C1 segment of cervical spinal cord (tissue), 14 donors: ENCODE results near the gene ABHD17A.

ENCODE experiments used
- DNase-seq, 14 donors: peaks; one replicate each; lab custom pipeline; 2025; lab: John Stamatoyannopoulos, UW

ABHD17A gene

DNA sequence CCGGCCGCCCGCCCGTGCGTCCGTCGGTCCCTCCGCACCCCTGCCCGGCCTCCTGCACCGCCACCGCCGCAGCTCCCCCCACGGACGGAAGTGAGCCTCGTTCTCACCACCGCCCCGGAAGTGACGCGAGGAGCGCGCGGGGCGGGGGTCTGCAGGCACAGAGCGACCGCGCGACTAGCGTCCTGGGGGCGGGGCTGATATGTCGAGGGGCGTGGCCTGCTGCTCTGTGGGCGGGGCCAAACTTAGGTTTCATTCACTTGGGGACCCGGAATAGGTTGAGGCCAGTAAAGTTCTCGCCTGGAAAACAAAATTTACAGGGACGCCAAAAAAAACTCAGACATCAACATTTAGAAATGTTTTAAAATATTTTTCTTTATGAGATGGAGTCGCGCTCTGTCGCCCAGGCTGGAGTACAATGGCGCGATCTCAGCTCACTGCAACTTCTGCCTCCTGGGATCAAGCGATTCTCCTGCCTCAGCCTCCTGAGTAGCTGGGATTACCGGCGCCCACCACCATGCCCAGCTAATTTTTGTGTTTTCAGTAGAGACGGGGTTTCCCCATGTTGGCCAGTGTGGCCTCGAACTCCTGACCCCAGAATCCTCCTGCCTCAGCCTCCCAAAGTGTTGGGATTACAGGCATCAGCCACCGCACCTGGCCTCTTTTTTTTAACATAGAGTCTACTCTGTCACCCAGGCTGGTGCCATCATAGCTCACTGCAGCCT lies at the start of gene ABHD17A:
TSS of gene ABHD17A (minus strand) at position 99 of the 722 bp plus-strand sequence. CDS start 3,930 bp downstream, outside the sequence.
- DNase-seq: peak; percentile 39 to 95 (median 84)

DNA sequence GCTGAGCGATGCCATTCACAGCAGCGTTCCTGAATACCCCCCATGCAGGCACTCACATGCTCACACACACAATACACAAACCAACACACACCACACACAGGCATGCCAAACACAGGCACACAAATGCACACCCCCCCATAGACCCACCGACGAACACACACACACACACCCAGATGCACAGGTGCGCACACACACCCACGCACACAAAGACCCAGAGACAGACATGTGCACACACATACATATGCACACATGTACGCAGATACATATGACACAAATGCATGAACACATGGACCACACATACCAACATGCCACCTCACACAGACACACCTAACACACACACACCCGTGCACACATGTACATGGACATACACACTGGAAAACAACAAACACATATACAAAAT lies 48.6 kb upstream of the ABHD17A start:
- DNase-seq: no peak

DNA sequence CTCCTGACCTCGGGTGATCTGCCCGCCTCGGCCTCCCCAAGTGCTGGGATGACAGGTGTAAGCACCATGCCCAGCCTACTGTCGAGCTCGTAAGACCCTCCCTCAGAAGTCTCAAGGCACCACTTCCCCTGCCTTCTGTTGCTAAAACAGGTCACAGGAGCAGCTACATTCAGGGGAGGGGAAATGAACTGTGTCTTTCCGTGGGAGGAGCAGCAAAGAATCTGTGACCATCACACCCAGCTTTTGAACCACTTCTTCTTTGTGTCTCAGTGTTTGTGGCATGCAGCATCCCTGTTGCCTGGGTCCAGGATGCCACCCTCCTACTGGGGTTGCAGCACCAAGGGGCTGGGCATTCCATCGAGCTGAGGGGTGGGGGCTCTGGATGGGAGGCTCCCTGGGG lies 47.9 kb upstream of the ABHD17A start:
- DNase-seq: no peak

DNA sequence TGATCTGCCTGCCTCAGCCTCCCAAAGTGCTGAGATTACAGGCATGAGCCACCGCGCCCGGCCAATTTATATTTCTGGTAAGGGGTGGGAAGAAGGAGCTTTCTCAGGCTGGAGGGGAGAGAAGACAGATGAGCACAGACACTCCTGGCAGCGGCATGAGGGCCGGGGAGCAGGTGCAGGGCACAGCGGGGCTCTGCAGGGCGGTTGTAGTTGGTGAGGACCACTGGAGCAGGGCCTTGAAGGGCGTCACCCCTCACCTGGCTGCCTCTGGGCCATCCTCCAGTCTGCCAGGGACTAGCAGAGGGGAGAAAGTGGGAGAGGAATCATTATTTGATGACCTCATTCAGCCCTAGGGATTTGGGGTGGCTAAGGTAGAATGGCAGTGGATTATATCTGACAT lies 47.1 kb upstream of the ABHD17A start:
- no peak for DNase-seq

DNA sequence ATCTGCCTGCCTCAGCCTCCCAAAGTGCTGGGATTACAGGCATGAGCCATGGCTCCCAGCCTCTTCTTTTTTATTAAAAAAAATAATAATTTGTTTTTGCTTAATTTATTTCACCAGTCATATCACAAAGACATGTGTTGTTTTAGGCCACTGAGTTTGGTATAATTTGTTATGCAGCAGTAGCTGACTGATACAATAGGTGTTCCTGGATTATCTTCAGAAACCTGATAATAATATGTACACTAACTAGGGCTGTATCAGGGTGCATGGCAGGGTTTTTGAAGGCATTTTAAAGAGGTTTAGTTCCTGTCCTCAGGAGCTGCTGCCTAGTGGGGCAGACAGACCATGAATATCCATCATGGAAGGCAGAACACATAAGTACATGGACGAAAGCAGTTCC lies 46.1 kb upstream of the ABHD17A start:
- no peak for DNase-seq

DNA sequence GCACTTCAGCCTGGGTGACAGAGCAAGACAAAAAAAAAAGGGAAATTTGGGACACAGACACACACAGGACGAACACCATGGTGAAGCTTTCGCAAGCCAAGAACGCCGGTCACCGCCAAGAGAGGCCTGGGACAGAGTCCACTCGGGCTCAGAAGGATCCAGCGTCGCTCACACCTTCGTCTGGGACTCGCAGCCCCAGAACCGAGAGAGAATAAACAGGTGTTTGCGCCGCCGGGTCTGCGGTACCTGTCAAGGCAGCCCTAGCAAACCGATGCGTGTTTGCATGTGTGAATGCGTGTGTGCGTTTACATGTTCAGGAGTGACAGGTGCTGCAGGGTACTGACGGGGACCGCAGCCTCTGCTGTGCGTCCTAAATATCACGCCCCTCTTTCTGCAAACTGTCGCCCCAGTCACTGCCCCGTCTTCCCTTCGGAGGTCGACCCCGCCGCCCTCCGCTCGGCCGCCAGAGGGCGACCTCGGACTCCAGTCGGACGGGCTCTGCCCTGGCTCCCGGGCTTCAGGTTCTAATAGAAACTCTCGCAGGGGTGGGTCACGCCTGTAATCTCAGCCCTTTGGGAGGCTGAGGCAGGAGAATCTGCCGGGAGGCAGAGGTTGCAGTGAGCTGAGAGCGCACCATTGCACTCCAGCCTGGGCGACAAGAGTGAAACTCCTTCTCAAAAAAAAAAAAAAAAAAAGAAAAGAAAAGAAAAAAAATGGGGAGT lies 43.9 kb upstream of the ABHD17A start:
- peak in 11 of 14 donors; percentile 12 to 79 (median 39) for DNase-seq

DNA sequence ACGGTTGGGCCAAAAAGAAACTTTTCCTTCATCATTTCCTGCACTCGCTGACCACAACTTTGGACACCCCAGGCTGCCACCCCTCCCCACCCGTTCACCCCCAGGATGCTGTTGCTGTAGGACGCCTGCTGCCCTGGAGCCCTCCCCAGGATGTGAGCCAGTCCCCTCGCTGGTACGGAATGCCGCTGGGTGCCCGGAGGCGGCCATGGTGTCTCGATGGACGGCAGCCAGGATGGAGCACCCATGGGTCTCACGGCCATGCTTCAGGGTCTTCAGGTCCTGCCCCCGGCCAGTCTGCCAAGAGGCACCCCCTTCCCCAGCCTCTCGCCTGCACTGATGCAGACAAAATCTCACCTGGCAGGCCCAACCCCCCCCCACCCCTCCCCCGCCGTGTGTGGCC lies 40.2 kb upstream of the ABHD17A start:
- no peak for DNase-seq

DNA sequence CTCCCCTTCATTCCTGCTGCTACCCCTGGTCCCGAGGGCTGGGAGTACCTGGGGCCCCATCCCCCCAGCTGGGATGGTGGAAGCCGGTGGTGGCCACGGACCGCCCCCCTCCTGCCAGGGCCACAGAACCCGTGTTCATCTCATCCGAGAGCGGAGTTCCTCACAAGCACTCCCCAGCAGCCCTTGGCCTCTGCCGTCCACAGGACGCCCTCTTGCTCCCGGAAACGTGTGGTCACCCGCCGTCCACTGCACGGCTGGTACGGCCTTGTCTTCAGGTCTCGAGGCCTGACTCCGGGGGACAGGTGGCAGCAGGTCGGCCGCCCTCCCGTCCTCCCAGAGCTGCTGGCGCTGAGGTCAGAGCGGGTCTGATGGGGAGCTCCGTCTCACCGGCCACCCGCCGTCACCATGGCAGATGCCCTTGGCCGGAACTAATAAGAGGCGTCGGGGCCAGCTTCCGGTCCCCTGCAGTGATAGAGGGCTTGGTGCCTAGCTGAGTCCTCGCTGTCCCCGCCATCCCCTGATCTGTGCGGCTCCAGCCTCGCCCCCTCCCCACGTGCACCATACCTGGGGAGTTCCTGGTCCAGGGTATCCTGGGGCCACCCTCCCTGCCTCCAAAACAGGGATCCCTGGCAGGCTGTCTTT lies 39.1 kb upstream of the ABHD17A start:
- no peak for DNase-seq

DNA sequence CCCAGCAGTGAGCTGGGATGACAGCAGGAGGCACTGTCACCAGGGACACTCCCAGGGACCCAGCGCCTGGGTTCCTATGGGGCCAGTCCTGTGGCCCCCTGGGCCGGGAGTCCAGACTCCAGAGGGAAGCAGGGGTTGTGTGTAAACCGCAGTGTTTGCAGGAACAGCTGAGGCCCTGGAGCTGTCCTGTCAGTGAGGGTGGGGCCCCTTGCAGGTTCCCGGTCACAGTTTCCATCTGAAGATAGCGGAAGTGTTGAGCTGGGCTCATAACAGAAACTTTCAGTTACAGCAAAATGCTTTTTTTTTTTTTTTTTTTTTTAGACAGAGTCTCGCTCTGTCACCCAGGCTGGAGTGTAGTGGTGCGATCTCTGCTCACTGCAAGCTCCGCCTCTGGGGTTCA lies 38.0 kb upstream of the ABHD17A start:
- no peak for DNase-seq

DNA sequence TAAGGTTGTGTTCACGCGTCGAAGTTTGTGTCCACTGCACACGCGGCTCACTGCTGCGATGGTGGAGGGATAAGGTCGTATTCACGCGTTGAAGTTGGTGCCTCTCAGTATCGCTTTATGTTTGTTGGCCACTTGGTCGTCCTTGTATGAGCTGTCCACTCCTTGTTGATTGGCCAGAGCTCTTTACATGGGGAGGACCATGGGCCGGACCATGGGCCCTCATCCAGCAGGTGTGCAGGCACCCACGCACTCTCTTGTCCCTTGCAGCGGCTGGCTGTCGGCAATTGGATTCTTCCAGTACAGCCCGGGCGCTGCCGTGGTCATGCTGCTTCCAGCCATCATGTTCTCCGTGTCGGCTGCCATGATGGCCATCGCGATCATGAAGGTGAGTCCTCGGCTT lies 37.5 kb upstream of the ABHD17A start:
- no peak for DNase-seq

DNA sequence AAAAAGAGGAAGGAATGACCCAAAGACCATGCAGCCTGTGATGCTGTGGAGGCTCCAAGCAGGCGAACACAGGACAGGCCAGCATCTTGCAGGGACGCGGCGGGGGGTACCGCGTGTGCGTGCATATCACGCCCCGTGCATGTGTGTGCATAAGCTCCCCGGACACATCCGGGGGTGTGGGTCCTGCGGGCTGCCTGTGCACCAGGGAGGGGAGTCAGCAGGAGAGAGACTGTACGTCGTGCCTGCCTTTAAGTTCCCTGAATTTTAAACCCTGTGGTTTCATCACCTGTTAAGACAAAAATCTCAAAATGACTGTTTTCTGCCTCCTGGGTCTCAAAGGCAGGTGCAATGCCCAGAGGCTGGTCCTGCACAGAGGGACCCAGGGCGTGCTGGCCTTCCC lies 36.5 kb upstream of the ABHD17A start:
- no peak for DNase-seq

DNA sequence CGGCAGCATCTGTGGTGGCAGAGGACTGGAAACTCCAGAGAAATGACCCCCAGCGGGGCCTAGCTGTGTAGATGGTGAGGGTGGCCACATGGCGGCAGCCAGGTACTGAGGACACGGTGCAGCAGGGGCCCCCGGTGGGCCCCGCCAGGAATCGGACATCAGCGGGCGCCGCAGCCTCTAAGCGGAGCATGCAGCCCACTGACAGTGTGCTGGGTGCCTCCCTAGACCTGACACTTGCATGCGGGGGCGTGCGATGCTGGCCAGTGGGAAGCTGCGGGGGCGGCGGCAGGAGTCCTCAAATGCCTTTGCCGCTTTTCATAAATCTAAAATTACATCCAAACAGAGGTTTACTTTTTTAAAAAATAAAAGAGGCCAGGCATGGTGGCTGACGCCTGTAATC lies 36.0 kb upstream of the ABHD17A start:
- DNase-seq: no peak

DNA sequence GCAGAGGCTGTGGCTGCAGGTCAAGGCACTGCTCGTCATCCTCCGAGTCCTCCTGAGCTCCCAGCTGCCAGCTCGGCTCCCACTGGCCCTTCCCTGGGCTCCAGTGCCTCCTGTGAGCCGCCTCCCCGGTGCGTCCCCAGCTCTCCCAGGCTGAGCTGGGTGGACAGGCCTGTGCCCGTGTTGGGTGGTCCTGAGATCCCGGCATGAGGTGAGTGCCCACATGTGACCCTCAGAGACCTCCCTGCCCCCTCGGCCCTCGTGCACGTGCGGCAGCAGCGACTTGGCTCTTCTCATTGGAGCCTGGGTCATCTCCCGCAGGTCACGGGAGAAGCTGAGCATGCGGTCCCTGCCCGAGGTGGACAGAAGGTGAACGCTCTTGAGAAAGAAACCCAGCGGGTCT lies 35.3 kb upstream of the ABHD17A start:
- DNase-seq: no peak

DNA sequence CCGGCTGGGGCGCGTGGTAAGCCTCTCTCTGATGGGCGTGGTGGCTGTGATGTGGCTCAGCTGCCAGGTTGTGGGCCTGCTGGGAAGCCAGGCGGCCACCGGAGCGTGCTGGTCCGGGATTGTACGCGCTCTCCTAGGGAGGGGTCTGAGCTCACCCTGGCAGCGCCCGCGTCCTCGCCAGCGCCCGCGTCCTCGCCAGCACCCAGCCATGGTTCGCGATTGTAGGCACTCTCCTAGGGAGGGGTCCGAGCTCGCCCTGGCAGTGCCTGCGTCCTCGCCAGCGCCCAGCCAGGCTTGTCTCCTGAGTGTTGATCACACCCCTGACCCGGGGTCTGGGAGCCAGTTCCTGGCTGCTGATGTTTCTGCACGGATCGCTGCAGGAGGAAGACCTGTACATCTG lies 33.7 kb upstream of the ABHD17A start:
- no peak for DNase-seq

DNA sequence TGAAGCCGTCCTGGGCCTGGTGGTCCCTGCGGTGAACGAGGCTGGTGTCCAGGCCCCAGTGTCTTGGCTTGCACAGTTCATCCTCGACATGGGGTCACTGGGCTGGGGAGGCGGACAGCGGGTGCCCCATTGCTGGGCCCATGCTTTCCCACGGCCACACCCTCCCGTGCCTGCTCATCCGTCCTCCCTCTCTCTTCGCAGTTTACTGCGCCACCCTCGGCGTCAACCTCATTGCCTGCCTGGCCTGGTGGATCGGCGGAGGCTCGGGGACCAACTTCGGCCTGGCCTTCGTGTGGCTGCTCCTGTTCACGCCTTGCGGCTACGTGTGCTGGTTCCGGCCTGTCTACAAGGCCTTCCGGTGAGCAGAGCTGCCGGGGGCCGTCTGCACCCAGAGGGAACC lies 32.6 kb upstream of the ABHD17A start:
- no peak for DNase-seq

DNA sequence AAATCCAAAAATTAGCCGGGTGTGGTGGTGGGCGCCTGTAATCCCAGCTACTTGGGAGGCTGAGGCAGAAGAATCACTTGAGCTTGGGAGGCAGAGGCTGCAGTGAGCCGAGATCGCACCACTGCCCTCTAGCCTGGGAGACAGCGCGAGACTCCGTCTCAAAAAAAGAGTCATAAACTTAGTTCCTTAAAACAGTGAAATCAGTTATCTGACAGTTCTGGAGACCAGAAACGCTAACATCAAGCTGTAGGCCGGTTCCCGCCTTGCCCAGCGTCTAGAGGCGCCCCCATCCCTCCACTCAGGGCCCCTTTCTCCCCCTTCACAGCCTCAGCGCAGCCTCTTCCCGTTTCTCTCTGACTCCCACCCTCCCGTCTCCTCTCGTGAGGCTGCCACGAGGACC lies 31.9 kb upstream of the ABHD17A start:
- DNase-seq: no peak

DNA sequence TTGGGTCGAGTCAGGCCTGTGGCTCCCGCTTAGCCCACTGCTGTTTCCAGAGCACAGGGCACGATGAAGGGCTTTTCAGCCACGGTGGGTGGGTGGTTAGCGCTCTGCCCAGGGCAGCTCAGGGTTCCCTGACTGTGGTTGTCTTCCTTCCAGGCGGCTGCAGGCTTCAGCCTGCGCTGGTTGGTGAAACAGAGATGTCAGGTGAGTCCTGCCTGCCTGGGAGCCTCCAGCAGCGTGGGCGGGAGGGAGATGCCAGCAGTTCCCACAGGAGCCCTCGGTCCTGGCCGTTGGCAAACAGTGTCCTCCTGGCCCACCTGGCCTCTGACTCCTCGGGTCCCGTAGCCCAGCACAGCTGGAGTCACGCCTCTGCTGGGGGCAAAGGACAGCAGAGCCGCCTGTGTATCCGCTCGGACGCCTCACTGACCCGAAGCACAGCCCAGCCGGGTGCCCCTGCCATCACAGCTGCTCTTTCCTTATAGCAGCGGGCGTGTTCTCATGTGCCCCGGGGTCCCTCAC lies 29.6 kb upstream of the ABHD17A start:
- peak in 1 of 14 donors; percentile 54 for DNase-seq

DNA sequence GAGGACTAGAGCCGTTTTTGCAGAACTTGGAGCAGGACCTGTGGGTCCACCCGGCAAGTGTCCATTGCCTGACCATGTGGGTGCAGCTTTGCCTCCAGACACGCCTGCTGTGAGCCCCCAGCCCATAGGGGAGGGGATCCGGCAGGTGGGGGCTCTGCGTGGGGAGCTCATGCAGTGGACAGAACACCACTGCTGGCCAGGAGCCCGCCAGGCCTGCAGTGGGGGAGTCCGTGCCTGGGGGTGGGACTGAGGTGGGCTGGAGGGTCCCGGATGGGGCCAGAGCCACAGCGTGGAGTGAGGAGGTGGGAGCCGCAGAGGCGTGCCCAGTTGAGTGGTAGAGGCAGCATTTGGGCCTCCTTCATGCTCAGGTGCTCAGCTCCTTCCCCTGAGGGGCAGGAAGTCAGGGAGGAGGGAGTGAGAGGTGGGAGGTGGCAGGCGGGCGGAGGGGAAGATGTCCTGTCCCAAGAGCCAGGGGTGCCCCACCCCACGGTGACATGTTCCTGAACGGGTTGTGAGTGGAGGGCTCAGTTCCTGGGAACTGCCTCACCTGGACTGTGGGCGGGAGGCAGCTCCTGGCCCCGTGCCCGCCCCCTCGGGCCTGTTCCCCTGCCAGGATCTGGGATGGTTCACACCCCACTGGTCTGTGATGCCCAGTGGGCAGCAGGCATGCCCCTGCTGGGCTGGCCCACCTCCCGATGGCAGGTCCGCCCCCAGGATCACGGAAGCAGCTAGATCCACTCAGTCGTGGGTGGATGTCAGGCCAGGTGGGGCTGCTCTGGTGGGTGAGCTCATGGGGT lies 28.7 kb upstream of the ABHD17A start:
- DNase-seq: no peak

DNA sequence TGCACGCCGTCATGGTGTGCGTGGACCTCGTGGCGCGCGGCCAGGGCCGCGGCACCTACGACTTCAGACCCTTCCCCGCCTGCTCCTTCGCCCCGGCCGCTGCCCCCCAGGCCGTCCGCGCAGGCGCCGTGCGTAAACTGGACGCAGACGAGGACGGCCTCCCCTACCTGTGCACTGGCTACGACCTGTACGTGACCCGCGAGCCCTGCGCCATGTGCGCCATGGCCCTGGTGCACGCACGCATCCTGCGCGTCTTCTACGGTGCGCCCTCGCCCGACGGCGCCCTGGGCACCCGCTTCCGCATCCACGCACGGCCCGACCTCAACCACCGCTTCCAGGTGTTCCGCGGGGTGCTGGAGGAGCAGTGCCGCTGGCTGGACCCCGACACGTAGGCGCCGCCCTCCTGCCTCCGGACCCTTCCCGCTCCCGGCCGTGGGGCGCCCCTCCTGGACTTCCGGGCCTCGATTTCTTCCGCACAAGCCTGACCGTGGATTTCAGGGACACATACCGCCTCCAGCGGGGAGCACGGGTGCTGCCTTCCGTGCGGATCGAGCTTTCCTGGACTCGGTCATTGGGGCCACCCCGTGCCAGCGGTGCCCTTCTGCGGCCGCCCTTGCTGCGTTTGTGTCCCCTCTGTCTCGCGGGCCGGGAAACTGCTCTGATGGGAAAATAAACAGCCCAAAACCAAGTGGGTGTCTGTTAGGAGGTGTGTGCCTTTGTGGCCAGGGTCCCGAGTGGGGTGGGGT lies 27.6 kb upstream of the ABHD17A start:
- no peak for DNase-seq

DNA sequence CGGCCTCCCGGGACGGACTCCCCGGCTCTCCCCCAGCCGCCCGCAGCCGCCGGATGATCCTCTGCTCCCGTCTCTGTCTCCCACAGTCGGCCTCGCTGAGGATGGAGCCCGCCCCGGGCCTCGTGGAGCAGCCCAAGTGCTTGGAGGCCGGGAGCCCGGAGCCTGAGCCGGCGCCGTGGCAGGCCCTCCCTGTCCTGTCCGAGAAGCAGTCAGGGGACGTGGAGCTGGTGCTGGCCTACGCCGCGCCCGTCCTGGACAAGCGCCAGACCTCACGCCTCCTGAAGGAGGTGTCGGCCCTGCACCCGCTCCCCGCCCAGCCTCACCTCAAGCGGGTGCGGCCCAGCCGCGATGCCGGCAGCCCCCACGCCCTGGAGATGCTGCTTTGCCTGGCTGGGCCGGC lies 26.7 kb upstream of the ABHD17A start:
- no peak for DNase-seq

DNA sequence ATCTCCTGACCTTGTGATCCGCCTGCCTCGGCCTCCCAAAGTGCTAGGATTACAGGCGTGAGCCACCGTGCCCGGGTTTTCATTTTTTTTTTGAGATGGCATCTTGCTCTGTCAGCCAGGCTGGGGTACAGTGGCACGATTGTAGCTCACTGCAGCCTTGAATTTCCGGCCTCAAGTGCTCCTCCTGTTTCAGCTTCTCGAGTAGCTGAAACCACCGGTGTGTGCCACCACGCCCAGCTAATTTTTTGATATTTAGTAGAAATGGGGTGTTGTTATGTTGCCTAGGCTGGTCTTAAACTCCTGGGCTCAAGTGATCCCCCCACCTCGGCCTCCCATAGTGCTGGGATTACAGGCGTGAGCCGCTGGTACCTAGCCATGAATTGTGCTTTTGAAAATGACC lies 25.8 kb upstream of the ABHD17A start:
- DNase-seq: no peak
